Right lobe of liver (tissue), 4 donors: ENCODE data around the gene FADS2.

Source experiments
- POLR2A ChIP-seq: fragments of 450-650 bp; IDR thresholded peaks from one replicate; pipeline ENCODE4 v1.6.1; 2017; ENCODE audit warnings: antibody characterized with exemption, mild to moderate bottlenecking
- TF ChIP-seq, protein P1 (sequence below), 4 donors: fragments of 200-600 bp in 3 of 4; fragments of 450-650 bp in 1 of 4; IDR thresholded peaks; one replicate each; pipeline versions ENCODE4 v1.5.1 to v1.8.0; 2016 to 2022; ENCODE audit warnings: antibody characterized with exemption in 4 of 4, mild to moderate bottlenecking in 2 of 4
- donor health status: DM: no; HTN: no; CAD: no.
- donor health status: DM: no; HTN: no; CAD: no.
- donor health status: DM: no; HTN: yes; CAD: no.

DNA sequence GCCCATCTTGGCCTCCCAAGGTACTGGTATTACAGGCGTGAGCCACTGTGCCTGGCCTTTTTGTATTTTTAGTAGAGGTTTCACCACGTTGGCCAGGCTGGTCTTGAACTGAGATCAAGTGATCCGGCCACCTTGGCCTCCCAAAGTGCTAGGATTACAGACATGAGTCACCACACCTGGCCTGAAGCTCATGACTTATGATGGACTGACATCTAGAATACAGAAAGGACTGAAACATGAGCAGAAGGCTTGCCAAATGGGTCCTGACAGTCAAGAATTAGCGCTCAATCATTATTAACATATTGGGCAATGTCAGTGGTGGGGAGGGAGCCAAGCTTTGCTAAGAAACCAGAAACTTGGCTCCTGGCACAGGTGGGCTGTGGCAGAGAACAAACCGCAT lies 16.3 kb upstream of the FADS2 start:
- TF ChIP-seq, protein P1, sequence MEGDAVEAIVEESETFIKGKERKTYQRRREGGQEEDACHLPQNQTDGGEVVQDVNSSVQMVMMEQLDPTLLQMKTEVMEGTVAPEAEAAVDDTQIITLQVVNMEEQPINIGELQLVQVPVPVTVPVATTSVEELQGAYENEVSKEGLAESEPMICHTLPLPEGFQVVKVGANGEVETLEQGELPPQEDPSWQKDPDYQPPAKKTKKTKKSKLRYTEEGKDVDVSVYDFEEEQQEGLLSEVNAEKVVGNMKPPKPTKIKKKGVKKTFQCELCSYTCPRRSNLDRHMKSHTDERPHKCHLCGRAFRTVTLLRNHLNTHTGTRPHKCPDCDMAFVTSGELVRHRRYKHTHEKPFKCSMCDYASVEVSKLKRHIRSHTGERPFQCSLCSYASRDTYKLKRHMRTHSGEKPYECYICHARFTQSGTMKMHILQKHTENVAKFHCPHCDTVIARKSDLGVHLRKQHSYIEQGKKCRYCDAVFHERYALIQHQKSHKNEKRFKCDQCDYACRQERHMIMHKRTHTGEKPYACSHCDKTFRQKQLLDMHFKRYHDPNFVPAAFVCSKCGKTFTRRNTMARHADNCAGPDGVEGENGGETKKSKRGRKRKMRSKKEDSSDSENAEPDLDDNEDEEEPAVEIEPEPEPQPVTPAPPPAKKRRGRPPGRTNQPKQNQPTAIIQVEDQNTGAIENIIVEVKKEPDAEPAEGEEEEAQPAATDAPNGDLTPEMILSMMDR (IDR thresholded peaks at IDR 0.05): no peak
- no peak for TF ChIP-seq POLR2A
